GM10266 (cell line): ENCODE data around the gene RHOJ.

Experiments used
- DNase-seq: peaks from one replicate; pipeline ENCODE4 v3.0.0; 2012; ENCODE audit errors: extremely low spot score
- TF ChIP-seq, protein P1 (sequence below): IDR thresholded peaks from 2 replicates; pipeline ENCODE4 v1.5.1; 2012; ENCODE audit warnings: mild to moderate bottlenecking, low read depth; ENCODE audit not compliant: control insufficient read depth, insufficient read depth; ENCODE audit errors: missing control alignments

RHOJ gene

GRCh38 chr14:63220526-63220925, 16.3 kb downstream of the RHOJ start:
- no peak for DNase-seq
- TF ChIP-seq, protein P1, sequence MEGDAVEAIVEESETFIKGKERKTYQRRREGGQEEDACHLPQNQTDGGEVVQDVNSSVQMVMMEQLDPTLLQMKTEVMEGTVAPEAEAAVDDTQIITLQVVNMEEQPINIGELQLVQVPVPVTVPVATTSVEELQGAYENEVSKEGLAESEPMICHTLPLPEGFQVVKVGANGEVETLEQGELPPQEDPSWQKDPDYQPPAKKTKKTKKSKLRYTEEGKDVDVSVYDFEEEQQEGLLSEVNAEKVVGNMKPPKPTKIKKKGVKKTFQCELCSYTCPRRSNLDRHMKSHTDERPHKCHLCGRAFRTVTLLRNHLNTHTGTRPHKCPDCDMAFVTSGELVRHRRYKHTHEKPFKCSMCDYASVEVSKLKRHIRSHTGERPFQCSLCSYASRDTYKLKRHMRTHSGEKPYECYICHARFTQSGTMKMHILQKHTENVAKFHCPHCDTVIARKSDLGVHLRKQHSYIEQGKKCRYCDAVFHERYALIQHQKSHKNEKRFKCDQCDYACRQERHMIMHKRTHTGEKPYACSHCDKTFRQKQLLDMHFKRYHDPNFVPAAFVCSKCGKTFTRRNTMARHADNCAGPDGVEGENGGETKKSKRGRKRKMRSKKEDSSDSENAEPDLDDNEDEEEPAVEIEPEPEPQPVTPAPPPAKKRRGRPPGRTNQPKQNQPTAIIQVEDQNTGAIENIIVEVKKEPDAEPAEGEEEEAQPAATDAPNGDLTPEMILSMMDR = no peak

GRCh38 chr14:63223596-63223995, 19.4 kb downstream of the RHOJ start:
- TF ChIP-seq, protein P1 = no peak

DNA sequence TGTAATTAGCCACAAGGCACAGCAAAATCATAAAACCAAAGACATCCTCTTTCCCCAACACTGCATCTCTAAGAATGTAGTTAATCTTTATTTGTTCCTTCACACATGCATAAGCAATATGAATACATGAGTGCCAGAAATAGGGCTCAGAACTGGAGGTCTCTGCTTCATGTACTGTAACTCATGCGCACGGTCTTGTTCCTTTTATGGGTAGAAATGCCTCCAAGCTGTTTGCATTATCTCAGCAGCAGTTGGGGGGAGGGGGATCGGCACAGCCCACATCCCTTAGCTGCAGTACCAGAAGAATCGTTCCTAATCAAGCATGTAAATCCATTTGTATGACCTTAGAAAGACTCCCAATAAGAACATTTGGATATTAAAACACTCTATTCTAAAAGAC, 20.0 kb downstream of the RHOJ start:
- TF ChIP-seq, protein P1 = no peak

More at GRCh38 chr14:63223596-63223995, 19.4 kb downstream of the RHOJ start:
- DNase-seq = no peak

GRCh38 chr14:63228217-63228616, 24.0 kb downstream of the RHOJ start:
- no peak for DNase-seq
- TF ChIP-seq, protein P1 = no peak

More for the DNA sequence above, 20.0 kb downstream of the RHOJ start:
- DNase-seq = no peak

DNA sequence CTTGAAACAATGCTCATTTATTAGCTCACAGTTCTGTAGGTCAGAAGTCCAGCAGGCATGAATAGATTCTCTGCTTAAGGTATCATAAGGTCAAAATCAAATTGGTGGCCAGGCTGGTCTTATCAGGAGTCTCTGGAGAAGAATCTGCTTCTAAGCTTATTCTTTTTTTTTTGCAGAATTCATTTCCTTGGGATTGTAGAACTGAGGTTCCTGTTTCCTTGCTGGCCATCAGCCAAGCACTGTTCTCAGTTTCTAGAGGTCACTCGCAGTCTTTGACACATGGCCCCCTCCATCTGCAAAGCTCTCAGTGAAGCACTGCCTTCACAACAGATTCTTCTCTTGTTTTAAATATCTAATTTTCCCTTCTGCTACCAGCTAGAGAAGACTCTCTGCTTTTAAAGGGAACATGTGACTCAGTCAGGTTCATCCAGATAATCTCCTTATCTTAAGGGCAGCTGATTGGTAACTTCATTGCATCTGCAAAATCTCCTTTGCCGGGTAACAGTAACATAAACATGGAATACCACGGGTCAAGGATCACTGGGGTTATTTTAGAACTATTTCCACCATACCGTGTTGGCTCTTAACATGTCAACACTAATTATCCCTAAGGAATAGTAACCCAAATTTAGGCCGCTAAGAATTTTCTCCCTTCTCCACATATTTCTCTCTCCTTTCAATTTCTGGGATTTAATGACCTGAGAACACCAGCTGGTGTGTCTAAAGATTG, 25.3 kb downstream of the RHOJ start:
- no peak for DNase-seq
- TF ChIP-seq, protein P1 = no peak

GRCh38 chr14:63231766-63232165, 27.5 kb downstream of the RHOJ start:
- TF ChIP-seq, protein P1 = no peak
- DNase-seq = no peak

- no peak for DNase-seq
- TF ChIP-seq, protein P1 = no peak
These were observed 33.5 kb downstream of the RHOJ start for GRCh38 chr14:63237791-63238190.
